Thyroid gland (tissue), 4 donors: ENCODE data around the gene KAZN.

ENCODE experiments used
- CTCF ChIP-seq, 6 experiments: fragments of 200-600 bp in 3 of 6; fragments of 450-650 bp in 3 of 6; sonication (generic) in 3 of 6; IDR thresholded peaks; one replicate each; pipeline ENCODE4 v1.5.1; 2016 to 2019; ENCODE audit warnings: antibody characterized with exemption in 6 of 6, mild to moderate bottlenecking in 2 of 6, inconsistent platforms in 1 of 6, moderate library complexity in 1 of 6
- POLR2A ChIP-seq, 2 donors: fragments of 450-650 bp; IDR thresholded peaks; one replicate each; pipeline ENCODE4 v1.6.1; 2017; ENCODE audit warnings: antibody characterized with exemption in 2 of 2, mild to moderate bottlenecking in 2 of 2, moderate library complexity in 1 of 2

GRCh38 chr1:15083578-15083977, 485.1 kb downstream of the KAZN start:
- TF ChIP-seq CTCF (IDR thresholded peaks at IDR 0.05), result no peak
- no peak for TF ChIP-seq POLR2A (IDR thresholded peaks at IDR 0.05)
